Ecto neural progenitor cell (in vitro differentiated cells): ENCODE data around the gene SYT8.

Experiments used
- DNase-seq: peaks from one replicate; pipeline ENCODE4 v3.0.0-alpha.2; 2018; ENCODE audit warnings: low spot score

Gene SYT8

DNA sequence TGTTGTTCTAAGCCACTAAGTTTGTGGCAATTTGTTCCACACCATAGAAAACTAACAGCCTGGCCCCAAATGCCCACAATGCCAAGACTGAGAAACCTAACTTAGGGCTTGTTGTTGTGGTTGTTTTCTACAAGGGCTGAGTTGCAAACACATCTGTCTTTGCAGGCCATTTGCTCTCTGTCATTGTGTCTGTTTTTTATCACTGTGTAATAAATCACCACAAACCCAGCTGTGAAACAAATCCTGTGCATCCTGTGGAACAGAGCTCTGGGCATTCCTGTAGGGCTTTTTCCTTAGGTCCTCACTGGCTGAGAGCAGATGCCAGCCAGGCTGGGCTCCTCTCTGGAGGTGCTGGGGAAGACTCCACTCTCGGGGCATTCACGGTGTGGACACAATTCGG, 15.7 kb upstream of the SYT8 start:
- no peak for DNase-seq

DNA sequence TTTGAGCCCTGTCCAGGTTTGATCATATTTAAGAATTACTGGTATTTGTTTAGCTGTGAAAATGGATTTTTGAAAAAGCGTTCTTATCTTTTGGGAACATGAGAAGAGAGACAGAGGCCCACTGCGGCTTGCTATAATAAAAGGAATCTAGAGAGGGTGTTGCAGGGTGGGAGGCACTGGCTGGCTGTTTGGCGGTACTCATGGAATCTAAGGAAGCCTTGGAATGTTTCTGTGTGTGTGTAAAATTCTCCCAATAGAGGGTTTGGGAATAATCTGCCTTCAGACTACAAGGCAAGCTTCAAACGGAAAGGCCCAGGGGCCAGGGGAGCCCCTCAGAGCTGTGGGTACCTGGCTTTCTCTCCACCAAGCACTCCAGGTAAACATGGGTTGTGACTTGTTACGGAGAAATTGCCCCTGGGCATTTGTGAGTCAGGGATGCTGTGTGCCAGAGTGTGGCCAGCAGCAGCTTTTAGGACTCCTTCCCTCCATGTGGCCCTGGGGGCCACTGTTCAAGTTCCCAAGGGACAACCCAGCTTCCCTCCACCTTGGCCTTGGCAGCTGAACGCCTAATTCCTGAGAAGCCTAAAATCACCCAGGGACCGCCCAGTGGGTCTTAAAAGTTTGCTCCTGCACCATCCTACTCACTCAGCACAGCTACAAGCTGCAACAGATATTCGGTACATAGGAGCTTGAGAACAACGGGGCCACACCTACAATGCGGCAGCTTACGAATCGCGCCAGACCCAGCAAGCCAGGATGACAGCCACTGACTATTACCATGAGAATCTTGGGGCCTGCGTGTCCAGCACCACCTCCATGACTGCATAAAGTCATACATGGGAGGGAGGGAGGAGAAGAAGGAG, 14.1 kb upstream of the SYT8 start:
- DNase-seq: no peak

DNA sequence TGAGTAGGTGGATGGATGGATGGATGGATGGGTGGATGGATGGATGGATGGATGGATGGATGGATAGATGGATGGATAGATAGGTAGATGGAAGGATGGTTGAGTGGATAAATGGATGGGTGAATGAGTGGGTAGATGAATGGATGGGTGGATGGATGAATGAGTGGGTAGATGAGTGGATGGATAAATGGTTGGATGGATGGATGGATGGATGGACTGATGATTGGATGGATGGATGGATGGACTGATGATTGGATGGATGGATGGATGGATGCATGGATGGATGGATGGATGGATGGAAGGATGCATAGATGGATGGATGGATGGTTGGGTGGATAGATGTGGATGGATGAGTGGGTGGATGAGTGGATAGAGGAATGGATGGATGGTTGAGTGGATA, 13.2 kb upstream of the SYT8 start:
- no peak for DNase-seq

DNA sequence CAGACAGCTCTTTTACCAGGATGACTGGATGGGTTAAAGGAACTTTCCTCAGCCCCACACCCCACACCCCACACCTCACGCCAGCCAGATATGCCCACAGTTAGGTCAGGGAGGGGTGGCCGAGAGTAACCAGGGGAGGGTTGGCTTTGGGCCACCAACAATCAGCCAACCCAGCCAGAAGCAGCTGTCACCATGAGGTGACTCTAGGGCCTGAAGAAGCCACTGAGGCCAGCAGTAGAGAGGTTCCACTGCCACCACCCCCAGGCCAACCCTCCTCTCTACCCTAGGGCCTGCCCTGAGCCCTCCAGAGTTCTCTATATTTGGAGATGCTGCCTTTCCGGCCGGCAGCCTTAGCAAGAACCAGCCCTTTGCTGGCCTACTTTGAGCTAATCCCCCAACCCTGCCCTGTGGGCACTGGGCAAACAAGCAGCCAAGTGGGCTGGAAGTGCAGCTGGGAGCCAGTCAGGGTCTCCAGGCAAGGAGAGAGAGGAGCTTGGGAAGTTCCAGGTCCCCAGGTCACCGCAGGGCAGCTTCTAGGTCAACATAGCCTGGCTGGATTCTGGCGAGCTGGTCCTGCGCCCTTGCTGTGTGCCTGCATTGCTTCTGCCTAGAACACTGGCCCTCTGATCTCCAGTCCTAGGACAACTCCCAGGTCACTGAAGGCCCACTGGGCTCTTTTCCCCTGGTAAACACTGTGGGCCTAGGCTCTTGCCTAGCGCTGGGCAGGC, 12.0 kb upstream of the SYT8 start:
- no peak for DNase-seq

DNA sequence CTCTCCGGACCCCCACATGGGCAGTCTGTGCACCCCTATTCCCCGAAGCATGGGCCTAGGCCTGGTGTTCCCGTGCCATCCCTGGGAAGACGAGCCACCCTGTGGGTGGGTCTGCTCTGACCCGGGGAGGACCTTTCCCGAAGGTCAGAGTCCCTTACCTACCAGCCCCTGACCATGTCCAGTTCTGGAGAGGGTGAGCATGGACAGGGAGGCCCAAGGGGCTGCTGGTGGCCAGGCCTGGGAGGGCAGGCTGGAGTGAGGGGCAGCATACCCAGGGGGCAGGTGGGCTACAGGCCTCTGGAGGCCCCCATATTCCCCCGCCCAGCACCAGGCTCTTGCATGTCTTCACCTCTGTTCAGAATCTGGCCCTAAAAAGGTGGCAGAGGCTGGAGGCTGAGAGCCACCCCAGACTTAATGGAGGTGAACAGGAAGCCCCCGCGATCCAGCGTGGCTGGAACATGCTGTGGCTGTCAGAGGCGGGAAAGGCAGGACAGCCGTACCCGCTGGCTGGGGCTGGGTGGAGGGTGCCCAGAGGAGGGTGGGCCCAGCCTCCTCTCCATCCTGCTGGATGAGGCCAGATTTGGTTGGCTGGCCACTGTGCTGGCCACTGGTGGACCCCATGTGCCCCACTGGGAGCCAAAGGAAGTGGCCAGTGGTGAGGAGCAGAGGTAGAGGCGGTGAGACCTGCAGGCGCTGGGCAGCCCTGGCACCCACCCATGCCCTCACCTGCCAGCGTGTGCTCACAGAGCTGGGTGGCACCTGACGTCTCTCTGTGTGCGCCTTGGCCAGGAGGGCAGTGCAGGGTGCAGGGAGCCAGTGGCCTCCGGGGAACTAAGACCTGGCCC, 11.2 kb upstream of the SYT8 start:
- DNase-seq: no peak

DNA sequence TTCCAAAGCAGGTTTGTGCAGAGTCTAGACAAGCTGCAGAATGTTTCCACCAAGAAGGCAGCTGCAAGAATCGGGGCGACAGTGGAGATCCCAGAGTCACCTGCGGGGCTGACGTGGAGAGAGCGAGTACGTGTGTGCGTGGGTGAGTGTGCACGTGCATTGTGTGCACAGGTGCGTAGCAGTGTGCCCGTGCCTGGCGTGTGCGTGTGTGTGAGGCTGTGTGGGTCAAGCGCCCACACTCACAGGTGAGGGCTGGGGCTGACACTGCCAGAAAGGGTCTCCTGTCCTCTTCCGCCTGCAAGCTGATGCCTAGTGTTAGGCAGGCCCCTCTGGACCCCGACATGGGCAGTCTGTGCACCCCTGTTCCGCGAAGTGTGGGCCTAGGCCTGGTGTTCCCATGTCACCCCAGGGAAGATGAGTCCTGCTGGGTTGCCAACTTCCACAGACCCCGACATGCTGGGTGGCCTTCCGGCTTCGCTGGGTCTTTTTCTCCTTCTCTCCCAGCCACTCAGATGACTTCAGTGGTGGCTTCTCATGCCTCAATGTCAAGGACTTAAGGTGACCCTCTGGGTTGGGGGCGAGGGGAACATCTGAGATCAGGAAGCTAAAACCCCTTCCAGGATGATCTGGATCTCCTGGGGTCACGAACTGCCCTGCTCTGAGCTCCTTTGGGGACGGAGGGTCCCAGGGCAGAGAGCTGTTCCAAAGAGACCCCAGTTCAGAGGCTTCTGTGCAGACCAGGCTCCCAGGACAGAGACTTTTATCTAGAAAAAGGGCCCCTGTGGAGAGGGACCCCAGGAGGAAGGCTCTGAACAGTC, 10.4 kb upstream of the SYT8 start:
- DNase-seq: no peak

DNA sequence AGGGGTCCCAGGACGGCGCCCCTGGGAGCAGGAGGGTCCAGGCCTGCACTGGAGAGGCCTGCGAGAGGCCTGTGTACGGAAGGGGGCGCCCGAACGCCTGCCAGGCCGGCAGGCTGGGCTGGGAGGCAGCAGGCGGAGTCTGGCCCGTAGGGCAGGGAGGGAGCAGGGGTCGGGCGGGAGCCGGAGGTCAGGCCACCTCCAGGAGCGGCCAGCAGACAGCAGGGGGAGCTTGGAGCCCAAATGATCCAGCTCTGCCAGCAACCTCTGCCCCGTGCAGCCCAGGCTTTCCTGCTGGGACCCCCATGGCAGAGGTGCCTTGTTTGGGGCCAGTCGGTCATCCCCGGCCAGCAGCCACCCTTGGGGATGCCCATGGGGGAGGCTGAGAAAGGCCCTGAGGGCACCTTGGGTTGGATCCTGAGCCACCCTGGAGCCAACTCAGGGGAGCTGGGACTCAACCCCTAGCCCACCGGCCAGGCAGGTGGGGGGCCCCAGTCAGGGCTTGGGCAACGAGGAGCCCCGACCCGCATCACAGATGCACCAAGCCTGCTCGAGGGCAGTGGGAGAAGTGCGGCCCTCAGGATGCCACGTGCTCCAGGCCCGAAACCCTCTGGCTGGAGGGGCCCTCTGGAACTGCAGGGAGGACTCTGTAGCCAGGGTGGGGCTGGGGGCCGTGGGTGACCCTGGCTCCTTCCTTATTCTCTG, 9.6 kb upstream of the SYT8 start:
- DNase-seq: peak; percentile 96

DNA sequence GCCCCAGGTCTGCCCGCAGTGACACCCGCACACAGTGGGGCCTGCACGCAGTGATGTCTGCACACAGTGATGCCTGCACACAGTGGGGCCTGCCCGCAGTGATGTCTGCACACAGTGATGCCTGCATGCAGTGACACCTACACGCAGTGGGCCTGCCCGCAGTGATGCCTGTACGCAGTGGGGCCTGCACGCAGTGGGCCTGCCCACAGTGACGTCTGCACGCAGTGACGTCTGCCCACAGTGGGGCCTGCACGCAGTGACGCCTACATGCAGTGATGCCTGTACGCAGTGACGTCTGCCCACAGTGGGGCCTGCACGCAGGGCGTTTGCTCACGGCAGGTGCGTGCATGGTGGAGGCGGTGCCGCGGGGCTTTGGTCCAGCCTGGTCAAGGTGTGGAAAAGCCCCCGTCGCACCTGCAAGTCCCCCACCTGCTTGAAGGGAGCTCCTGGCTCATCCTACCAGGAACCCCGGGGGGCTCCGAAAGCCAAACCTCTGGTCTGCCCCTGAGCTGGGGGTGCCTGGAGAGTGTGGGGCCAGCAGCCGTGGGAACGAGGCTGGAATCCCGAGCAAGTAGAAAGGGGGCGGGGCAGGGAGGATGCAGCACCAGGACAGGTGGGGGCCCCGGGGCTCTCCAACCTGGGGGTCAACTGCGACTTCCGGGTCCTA, 8.9 kb upstream of the SYT8 start:
- no peak for DNase-seq

DNA sequence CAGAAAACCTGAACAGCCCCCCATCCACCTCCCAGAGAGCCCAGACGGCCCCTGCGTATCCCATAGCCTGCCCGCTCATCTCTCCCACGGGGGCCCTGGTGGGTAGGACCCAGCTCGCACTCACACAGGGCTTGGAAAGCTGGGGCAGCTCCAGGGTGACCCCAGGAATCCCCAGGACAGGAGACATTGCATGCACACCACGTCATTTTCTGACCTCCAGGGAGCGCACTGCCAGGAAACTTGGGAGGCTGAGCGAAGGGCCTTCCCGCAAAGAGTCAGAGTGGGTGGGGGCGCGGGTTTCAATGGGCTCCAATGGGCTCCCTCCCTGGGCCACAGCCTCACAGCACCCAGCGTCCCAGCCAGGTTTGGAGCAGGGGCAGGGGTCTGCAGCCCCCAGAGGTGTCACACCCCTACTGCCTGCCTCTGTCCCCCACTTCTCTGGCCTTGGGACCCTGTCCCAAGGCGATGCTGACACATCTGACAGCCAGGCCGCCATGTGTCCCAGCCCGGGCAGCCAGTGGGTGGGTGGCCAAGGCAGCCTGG, 8.2 kb upstream of the SYT8 start:
- DNase-seq: no peak

DNA sequence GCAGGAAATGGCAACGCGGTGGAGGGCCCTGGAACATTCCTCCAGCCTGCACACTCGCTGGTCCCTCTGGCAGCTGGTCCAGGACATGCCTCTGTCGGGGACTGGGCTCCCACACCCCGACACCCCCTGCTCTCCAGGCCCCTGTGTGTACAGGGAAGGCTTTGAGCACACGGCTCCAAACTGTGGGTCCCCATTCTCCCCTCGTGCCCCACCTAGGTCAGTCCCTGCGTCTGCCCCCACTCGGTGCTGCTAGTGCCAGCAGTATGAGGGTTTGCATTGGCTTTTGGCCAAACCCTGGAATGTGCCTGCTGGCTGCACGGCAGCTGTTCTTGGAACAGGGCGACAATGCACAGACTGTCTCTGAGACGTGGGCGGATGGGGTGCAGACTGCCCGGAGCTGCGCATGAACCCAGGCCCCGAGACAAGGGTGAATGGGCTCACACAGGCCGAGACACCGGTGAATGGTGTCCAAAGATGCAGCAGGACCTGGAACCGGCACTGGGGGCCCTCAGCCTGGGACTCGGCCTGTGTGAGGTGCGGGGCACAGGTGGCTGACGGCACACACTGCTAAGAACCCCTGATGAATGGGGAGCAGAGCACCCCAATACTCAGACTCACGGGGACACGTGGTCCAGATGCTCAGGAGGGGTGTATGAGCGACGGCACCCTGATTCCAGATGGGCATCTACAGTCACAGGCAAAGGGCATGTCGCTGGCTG, 7.5 kb upstream of the SYT8 start:
- no peak for DNase-seq

DNA sequence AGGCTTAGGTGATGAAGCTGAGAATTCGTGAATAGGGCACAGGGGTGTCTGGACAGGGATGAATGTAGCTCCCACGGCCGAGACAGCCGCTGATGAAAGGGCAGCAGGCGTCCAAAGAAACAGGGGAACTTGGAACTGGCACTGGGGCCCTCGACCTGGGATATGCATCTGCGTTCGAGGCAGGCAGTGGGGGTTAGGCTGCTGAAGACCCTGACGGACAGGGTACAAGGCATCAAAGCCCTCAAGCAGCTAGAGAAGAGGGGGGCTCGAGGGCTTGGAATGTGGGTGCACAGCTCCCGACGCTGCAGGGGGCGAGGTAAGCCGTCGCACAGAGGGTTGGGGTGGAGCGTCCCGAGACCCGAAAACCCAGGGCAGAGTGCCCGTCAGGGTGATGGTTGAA, 6.9 kb upstream of the SYT8 start:
- no peak for DNase-seq

DNA sequence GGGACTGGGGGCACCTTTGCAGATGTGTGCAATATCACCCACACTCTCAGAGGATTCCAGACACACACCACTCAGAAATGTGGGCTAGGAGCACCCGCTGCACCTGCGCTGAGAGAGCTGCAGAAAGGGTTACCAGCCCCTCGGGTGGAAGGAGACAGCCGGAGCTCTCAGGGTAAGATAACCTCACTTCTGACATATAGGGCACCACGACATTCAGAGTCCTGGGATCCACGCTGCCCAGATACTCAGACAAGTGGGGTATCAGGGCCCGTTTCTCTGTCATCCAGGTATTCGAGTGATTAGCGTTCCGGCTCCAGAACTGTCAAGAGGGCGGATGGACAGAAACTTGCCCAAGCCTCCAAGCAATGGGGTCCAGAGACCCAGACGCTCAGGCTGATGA, 6.2 kb upstream of the SYT8 start:
- no peak for DNase-seq

DNA sequence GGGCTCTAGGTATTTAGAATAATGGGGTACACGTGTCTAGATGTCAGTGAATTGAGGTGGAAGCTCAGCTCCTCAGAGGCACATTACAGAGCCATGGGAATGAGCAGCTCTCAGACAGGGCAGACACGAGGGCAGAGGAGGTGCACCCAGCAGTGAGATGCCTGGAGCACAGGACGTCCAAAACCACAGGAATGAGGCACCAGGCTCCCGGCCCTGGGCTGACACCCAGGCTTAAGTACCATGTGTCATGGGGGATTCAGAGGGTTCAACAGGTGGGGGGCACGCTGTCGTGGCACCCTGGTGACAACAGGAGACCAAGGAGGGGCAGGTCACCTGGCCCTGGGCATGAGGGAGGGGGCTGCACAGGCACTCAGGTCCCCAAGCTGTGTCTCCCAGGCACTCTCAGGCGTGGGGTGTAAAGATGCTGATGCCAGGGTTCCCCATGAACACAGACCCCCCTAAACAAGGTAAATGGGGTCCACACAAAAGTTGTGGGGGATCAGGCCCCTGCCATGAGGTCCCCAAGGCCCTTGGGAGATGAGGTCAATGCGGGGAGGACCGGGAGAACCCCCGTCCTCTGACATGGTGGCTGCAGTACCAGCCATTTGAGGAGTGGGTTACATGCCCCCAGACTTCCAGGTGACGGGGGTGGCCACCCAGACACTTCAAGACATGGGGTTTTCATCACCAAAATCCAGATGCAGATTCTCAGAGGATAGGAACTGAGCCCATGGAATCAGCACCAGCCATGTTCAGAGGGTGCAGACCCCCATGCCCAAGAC, 5.6 kb upstream of the SYT8 start:
- DNase-seq: no peak

DNA sequence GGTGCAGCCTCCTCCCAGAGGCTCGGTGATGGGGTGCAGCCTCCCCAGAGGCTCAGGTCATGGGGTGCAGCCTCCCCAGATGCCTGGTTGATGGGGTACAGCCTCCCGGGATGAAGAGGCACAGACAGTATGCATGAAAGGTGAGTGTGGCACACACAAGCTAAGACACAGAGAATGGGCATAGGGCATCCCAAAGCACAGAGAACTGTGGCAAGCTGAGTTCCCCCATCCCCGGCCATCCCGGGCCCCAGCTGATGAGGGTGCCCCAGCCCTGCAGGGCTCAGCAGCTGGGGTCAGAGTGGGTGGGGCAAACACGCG, 4.8 kb upstream of the SYT8 start:
- no peak for DNase-seq

DNA sequence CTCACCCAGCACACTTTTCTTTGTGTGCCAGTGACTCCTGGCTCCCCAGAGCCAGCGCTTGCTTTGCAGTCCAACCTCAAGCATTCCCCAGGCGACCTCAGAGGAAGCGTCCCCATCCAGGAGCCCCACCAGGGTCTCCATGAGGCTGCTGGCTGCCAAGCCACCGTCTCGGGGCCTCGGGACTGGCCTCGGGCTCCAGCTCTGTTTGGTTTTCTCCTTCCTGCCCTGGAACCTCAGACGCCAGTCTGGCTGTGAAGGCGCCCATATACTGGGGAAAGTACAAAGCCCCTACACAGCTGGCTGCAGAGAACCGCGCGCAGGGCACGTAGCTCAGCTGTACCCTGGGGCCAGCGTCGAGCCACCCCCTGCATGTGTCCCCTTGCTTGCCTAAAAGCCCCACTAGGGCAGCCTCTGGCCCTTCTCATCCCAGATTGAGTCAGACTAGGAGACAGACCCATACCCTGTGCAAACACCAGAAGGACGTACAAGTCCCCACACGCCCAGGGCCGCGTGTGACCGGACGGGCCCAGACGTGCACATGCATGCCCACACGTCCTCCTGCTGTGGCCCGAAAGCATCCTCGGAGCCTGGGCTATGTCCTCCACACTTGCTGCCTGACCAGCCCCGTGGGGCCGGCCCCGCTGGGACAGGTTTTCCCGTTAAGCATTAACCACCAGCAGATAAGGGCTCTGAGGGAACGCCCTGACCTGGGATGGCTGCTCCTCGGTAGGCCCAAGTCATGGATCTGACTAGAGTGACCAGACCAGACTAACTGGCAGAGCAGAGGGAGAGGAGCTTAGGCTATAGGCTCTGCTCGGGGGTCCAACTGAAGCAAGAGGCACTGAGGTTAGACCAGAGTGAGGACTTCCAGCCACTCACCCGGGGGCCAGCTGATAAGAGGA, 4.2 kb upstream of the SYT8 start:
- no peak for DNase-seq

DNA sequence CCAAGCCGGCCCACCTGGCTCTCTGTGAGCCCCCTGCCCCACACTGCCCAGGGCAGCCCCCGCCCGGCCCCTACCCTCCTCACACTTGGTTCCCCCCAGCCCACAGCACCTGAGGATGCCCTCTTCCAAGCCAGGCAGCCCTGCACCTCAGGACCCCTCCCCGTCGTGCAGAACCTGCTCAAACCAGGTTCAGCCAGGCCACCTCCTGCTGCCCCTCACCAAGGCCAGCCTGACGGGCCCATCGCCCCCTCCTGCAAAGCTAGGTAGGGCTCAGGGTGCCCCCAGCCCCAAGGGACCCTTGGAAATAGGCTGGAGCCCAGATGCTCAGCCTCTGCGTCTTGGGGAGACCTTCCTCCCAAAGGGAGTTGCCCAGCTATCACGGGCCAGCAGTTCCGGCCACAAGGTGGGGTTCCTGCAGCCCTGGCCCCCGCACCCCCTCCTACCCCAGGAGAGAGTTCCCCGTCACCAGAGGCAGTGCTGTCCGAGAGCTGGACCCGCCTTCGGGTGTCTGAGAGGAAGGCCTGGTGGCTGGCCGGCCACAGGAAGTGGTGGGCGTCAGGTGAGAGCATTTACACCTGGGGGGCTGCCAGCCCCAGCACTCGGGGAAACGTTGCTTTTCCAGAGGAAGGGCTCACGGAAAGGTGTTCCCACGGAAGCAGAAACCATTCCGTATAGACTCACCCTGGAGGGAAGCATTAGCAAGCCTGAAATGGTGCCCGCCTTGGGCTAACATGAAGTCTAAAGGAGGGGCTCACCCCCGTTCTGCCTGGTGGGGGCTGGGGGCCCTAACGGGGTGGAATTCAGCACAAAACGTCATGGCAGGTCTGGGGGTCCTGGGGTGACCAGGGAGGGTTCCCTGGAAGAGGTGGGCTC, 3.2 kb upstream of the SYT8 start:
- DNase-seq: no peak
